BE2C (cell line): ENCODE measurements around the gene IFITM10.

Experiments used
- DNase-seq: peaks from one replicate; pipeline ENCODE4 v3.0.0-alpha.2; 2020
- H3K27me3 ChIP-seq: fragments of 250-450 bp; sonication (Bioruptor Pico); 2 replicates; pipeline ENCODE4 v1.5.1; 2020; ENCODE audit warnings: mild to moderate bottlenecking
- H3K36me3 ChIP-seq: fragments of 250-450 bp; sonication (Bioruptor Pico); 2 replicates; pipeline ENCODE4 v1.5.1; 2020; ENCODE audit warnings: mild to moderate bottlenecking
- H3K4me1 ChIP-seq: fragments of 250-450 bp; sonication (Bioruptor Pico); 2 replicates; pipeline ENCODE4 v1.5.1; 2020
- H3K4me3 ChIP-seq: 2 replicates; pipeline ENCODE4 v1.5.1; 2011; ENCODE audit warnings: low read depth, low read length
- H3K9me3 ChIP-seq: fragments of 250-450 bp; sonication (Bioruptor Pico); 2 replicates; pipeline ENCODE4 v1.5.1; 2020
- CTCF ChIP-seq: IDR thresholded peaks from 2 replicates; pipeline ENCODE4 v1.5.1; 2012; ENCODE audit warnings: mild to moderate bottlenecking, low read depth, low read length

IFITM10 gene

GRCh38 chr11:1753229-1753928, 3.0 kb upstream of the IFITM10 start:
- no peak overlapping the region for H3K4me3 ChIP-seq
- TF ChIP-seq CTCF, result no peak
- no peaks in the 10 kb centered on the region for H3K36me3 ChIP-seq
- H3K27me3 ChIP-seq, result peaks cover 15% of the 10 kb centered on the region
- DNase-seq, result no peak
- H3K9me3 ChIP-seq, result no peaks in the 10 kb centered on the region
- H3K4me1 ChIP-seq, result peaks cover 7% of the 10 kb centered on the region; the same call in 1 of the 2 replicates

GRCh38 chr11:1752907-1753228, 2.5 kb upstream of the IFITM10 start:
- Histone ChIP-seq H3K4me3 (no peak overlapping the region), H3K4me1 (peaks cover 7% of the 10 kb centered on the region; the same call in 1 of the 2 replicates), H3K36me3 (no peaks in the 10 kb centered on the region), H3K27me3 (peaks cover 20% of the 10 kb centered on the region), H3K9me3 (no peaks in the 10 kb centered on the region)
- DNase-seq, result no peak
- no peak for TF ChIP-seq CTCF

- TF ChIP-seq CTCF, result no peak
- DNase-seq, result peak; percentile 60
- Histone ChIP-seq H3K4me3 (no peak overlapping the region), H3K27me3 (peaks cover 22% of the 10 kb centered on the region), H3K36me3 (no peaks in the 10 kb centered on the region), H3K9me3 (no peaks in the 10 kb centered on the region), H3K4me1 (peaks cover 7% of the 10 kb centered on the region; the same call in 1 of the 2 replicates)
Measured at GRCh38 chr11:1751999-1752906, 1.9 kb upstream of the IFITM10 start.

GRCh38 chr11:1751531-1751921, 1.1 kb upstream of the IFITM10 start:
- Histone ChIP-seq H3K9me3 (no peaks in the 10 kb centered on the region), H3K36me3 (no peaks in the 10 kb centered on the region), H3K4me3 (no peak overlapping the region), H3K27me3 (peaks cover 22% of the 10 kb centered on the region), H3K4me1 (peaks cover 7% of the 10 kb centered on the region; the same call in 1 of the 2 replicates)
- TF ChIP-seq CTCF, result no peak
- no peak for DNase-seq

- peaks cover 7% of the 10 kb centered on the region; the same call in 1 of the 2 replicates for H3K4me1 ChIP-seq
- TF ChIP-seq CTCF, result no peak
- no peak for DNase-seq
- H3K4me3 ChIP-seq, result no peak overlapping the region
- H3K9me3 ChIP-seq, result no peaks in the 10 kb centered on the region
- H3K27me3 ChIP-seq, result peaks cover 22% of the 10 kb centered on the region
- no peaks in the 10 kb centered on the region for H3K36me3 ChIP-seq
Measured at GRCh38 chr11:1750840-1751530, 590 bp upstream of the IFITM10 start.
